WTC11 (cell line): ENCODE data around the gene PIANP.

Experiments used
- ATF1 ChIP-seq: sonication (generic); formaldehyde crosslinking; IDR thresholded peaks from 2 replicates; pipeline ENCODE4 v1.8.1; 2023; ENCODE audit warnings: mild to moderate bottlenecking, moderate library complexity, missing genetic modification reagents
- CTCF ChIP-seq: fragments of 200-600 bp; IDR thresholded peaks from 2 replicates; pipeline ENCODE4 v1.8.0; 2022; ENCODE audit warnings: antibody characterized with exemption
- HMGXB4 ChIP-seq: sonication (generic); formaldehyde crosslinking; IDR thresholded peaks from 2 replicates; pipeline ENCODE4 v1.8.1; 2023; ENCODE audit warnings: mild to moderate bottlenecking, moderate library complexity, missing genetic modification reagents

- TF ChIP-seq ATF1, result no peak
- TF ChIP-seq CTCF, result no peak
- no peak for TF ChIP-seq HMGXB4 (CRISPR knock-in tag)
Observed at GRCh38 chr12:6672143-6672542, 28.5 kb downstream of the PIANP start.
